ENCODE data around the gene BAZ1B.

DNA sequence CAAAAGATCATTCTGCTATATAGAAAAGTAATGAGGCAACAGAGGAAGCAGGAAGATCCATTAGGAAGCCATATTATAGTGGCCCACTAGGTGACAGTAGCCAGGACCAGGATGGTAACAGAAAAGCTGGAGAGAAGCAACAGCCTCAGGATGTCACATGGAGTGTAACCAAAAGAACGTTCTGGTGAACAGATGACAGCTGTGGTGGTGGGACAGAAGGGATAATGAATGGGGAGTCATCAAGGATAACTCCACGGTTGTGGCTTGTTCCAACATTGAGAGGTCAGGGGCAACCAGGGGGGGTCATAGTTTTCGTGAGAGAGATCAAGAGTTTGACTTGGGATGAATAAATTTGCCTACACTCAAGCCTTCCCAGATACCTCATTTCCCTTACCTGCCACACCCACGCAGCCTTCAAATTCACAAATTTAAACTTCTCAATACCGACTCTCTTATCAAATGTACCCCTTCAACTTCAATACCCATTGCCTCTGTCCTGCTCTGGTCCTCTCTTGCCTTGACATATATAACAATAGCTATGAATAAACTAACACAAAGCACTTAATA, 47.0 kb upstream of the BAZ1B start:
- TF ChIP-seq, protein P1, sequence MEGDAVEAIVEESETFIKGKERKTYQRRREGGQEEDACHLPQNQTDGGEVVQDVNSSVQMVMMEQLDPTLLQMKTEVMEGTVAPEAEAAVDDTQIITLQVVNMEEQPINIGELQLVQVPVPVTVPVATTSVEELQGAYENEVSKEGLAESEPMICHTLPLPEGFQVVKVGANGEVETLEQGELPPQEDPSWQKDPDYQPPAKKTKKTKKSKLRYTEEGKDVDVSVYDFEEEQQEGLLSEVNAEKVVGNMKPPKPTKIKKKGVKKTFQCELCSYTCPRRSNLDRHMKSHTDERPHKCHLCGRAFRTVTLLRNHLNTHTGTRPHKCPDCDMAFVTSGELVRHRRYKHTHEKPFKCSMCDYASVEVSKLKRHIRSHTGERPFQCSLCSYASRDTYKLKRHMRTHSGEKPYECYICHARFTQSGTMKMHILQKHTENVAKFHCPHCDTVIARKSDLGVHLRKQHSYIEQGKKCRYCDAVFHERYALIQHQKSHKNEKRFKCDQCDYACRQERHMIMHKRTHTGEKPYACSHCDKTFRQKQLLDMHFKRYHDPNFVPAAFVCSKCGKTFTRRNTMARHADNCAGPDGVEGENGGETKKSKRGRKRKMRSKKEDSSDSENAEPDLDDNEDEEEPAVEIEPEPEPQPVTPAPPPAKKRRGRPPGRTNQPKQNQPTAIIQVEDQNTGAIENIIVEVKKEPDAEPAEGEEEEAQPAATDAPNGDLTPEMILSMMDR (IDR thresholded peaks at IDR 0.05; ENCODE audit: low read depth, low read length, poor library complexity, severe bottlenecking): no peak
- TF ChIP-seq EZH2phosphoT487 (IDR thresholded peaks at IDR 0.05; ENCODE audit: borderline replicate concordance, low read length): no peak
